Thoracic aorta (tissue), 2 donors: Measurements from ENCODE around the gene HOXA2. TPM values are rescaled to one million over a fixed set of nuclear protein-coding genes. Genes with fewer than 3 reads are reported as not detected.

ENCODE experiments used
- ATAC-seq: fragments of 150-250 bp; one replicate; pipeline ENCODE4 v1.8.0; 2017; ENCODE audit warnings: low read depth; ENCODE audit not compliant: insufficient number of reproducible peaks, low FRiP score
- DNase-seq: peaks from one replicate; pipeline ENCODE4 v3.0.0-alpha.2; 2020; ENCODE audit warnings: low spot score
- H3K27ac ChIP-seq, 2 donors: fragments of 200-600 bp; sonication (generic); 1 replicate in 1 of 2; 2 replicates in 1 of 2; pipeline ENCODE4 v1.5.1; 2016; ENCODE audit warnings: mild to moderate bottlenecking in 2 of 2, moderate library complexity in 2 of 2
- H3K27me3 ChIP-seq: fragments of 200-600 bp; sonication (generic); replicated peaks from 2 replicates; pipeline ENCODE4 v1.6.0; 2016; ENCODE audit warnings: mild to moderate bottlenecking; ENCODE audit not compliant: insufficient read depth
- H3K36me3 ChIP-seq: fragments of 200-600 bp; sonication (generic); one replicate; pipeline ENCODE4 v1.5.1; 2016
- H3K4me1 ChIP-seq, 2 donors: fragments of 200-600 bp; sonication (generic); 1 replicate in 1 of 2; 2 replicates in 1 of 2; pipeline versions ENCODE4 v1.5.1 to v1.6.0; 2016; ENCODE audit warnings: low read depth in 2 of 2, mild to moderate bottlenecking in 1 of 2; ENCODE audit not compliant: control insufficient read depth in 1 of 2
- H3K4me3 ChIP-seq: fragments of 200-600 bp; sonication (generic); 2 replicates; pipeline ENCODE4 v1.5.1; 2016; ENCODE audit warnings: mild to moderate bottlenecking
- H3K9me3 ChIP-seq: fragments of 200-600 bp; sonication (generic); 2 replicates; pipeline ENCODE4 v1.5.1; 2016
- CTCF ChIP-seq: fragments of 200-600 bp; sonication (generic); IDR thresholded peaks from one replicate; pipeline ENCODE4 v1.5.1; 2019; ENCODE audit warnings: antibody characterized with exemption
- total RNA-seq, 2 donors: library from RNA; depleted of rRNA; stranded (reverse); fragments of >200 nt; gene quantifications; one replicate each; pipeline versions ENCODE4 v1.1.0 to v1.2.3, GENCODE V29; 2016

The HOXA2 gene
- total RNA-seq, 2 donors from 2014 or later: 3.4 to 4.6 TPM

GRCh38 chr7:27068259-27068658 is 34.2 kb downstream of the HOXA2 start:
- ATAC-seq (no peak), DNase-seq (no peak)
- H3K27ac ChIP-seq: no peak overlapping the region
- peaks cover 0 to 8% of the 10 kb centered on the region in 2 donors for H3K4me1 ChIP-seq
- no peaks in the 10 kb centered on the region for H3K36me3 ChIP-seq
- H3K4me3 ChIP-seq: no peak overlapping the region
- H3K9me3 ChIP-seq: no peaks in the 10 kb centered on the region
- H3K27me3 ChIP-seq: no peaks in the 10 kb centered on the region
- TF ChIP-seq CTCF: no peak

GRCh38 chr7:27066148-27066547 is 36.3 kb downstream of the HOXA2 start:
- ATAC-seq (no peak), DNase-seq (no peak)
- no peaks in the 10 kb centered on the region for H3K9me3 ChIP-seq
- no peak for TF ChIP-seq CTCF
- H3K36me3 ChIP-seq: no peaks in the 10 kb centered on the region
- H3K4me1 ChIP-seq: peaks cover 0 to 8% of the 10 kb centered on the region in 2 donors
- H3K27ac ChIP-seq: no peak overlapping the region
- no peaks in the 10 kb centered on the region for H3K27me3 ChIP-seq
- no peak overlapping the region for H3K4me3 ChIP-seq

- Histone ChIP-seq H3K27ac (no peak overlapping the region), H3K9me3 (no peaks in the 10 kb centered on the region), H3K27me3 (no peaks in the 10 kb centered on the region), H3K36me3 (no peaks in the 10 kb centered on the region), H3K4me1 (peaks cover 0 to 8% of the 10 kb centered on the region in 2 donors), H3K4me3 (no peak overlapping the region)
- TF ChIP-seq CTCF: no peak
- no peak for DNase-seq
- ATAC-seq: no peak
These were observed 36.8 kb downstream of the HOXA2 start for GRCh38 chr7:27065709-27066108.

GRCh38 chr7:27064661-27065060 is 37.8 kb downstream of the HOXA2 start:
- H3K4me1 ChIP-seq: peaks cover 0 to 8% of the 10 kb centered on the region in 2 donors
- DNase-seq (no peak), ATAC-seq (no peak)
- no peak overlapping the region for H3K4me3 ChIP-seq
- no peaks in the 10 kb centered on the region for H3K27me3 ChIP-seq
- no peaks in the 10 kb centered on the region for H3K36me3 ChIP-seq
- H3K9me3 ChIP-seq: no peaks in the 10 kb centered on the region
- TF ChIP-seq CTCF: no peak
- H3K27ac ChIP-seq: no peak overlapping the region

- H3K27ac ChIP-seq: no peak overlapping the region
- no peak for ATAC-seq
- H3K4me1 ChIP-seq: peaks cover 0 to 8% of the 10 kb centered on the region in 2 donors
These were observed 38.3 kb downstream of the HOXA2 start for GRCh38 chr7:27064159-27064558.

More at GRCh38 chr7:27064159-27064558, 38.3 kb downstream of the HOXA2 start:
- no peak for TF ChIP-seq CTCF
- Histone ChIP-seq H3K36me3 (no peaks in the 10 kb centered on the region), H3K27me3 (no peaks in the 10 kb centered on the region), H3K9me3 (no peaks in the 10 kb centered on the region), H3K4me3 (no peak overlapping the region)
- DNase-seq: no peak
